Endothelial cell of umbilical vein (primary cell): ENCODE measurements around the gene OPRM1. TPM values are rescaled to one million over a fixed set of nuclear protein-coding genes. Genes with fewer than 3 reads are reported as not detected.

Experiments used
- BruUV-seq: library from RNA; stranded (reverse); fragments of 400-500 nt; replicated peaks from 2 replicates; lab custom pipeline; 2021; lab: Mats Ljungman, UMichigan
- CTCF ChIA-PET: fragments of 300-600, 350-600 bp; sonication (Branson Sonifier 250); formaldehyde crosslinking; loops from one replicate; lab custom pipeline; 2021; ENCODE audit warnings: antibody characterized with exemption, inconsistent platforms; lab: Charles Lee
- POLR2A ChIA-PET: fragments of 300-600, 350-600 bp; sonication (Branson Sonifier 250); formaldehyde crosslinking; loops from one replicate; lab custom pipeline; 2021; ENCODE audit warnings: antibody characterized with exemption, inconsistent platforms; lab: Charles Lee
- DNase-seq: peaks from one replicate; pipeline ENCODE4 v3.0.0-alpha.2; 2011; ENCODE audit warnings: low read depth, low spot score
- FAIRE-seq: peaks from 2 replicates; lab custom pipeline; 2011; peaks lifted over from hg19 to GRCh38; lab: Jason Lieb, UNC
- H2AFZ ChIP-seq: 2 replicates; pipeline ENCODE4 v1.6.0; 2012; ENCODE audit warnings: low read depth, low read length, control low read depth, inconsistent platforms
- H3K27ac ChIP-seq: 2 replicates; pipeline ENCODE4 v1.5.1; 2011; ENCODE audit warnings: low read depth, mild to moderate bottlenecking, control low read depth, low read length, moderate library complexity; ENCODE audit not compliant: insufficient read depth
- H3K27me3 ChIP-seq, 2 experiments: 2 replicates each; pipeline versions ENCODE4 v1.6.0 to v1.6.1; 2011; ENCODE audit warnings: low read length in 2 of 2, mixed read lengths in 1 of 2; ENCODE audit not compliant: control insufficient read depth in 2 of 2, insufficient read depth in 2 of 2
- H3K36me3 ChIP-seq, 2 experiments: 2 replicates in 1 of 2; 3 replicates in 1 of 2; pipeline ENCODE4 v1.5.1; 2011; ENCODE audit warnings: low read length in 2 of 2, mild to moderate bottlenecking in 1 of 2, moderate library complexity in 1 of 2; ENCODE audit not compliant: control insufficient read depth in 2 of 2, insufficient read depth in 2 of 2; ENCODE audit errors: extremely low read depth in 1 of 2
- H3K4me1 ChIP-seq: 3 replicates; pipeline ENCODE4 v1.5.1; 2011; ENCODE audit warnings: mild to moderate bottlenecking, low read length; ENCODE audit not compliant: control insufficient read depth, insufficient read depth; ENCODE audit errors: extremely low read depth
- H3K4me2 ChIP-seq: 2 replicates; pipeline ENCODE4 v1.6.1; 2011; ENCODE audit warnings: low read length, control low read depth, mixed read lengths; ENCODE audit not compliant: insufficient read depth
- H3K4me3 ChIP-seq, 3 experiments: fragments of 200-600 bp in 1 of 3; sonication (generic), shearing (Covaris generic) in 1 of 3; replicated peaks in 1 of 3; 2 replicates each; pipeline ENCODE4 v1.5.1; 2011 to 2016; ENCODE audit warnings: control low read depth in 3 of 3, low read length in 3 of 3, mild to moderate bottlenecking in 2 of 3, inconsistent platforms in 1 of 3, low read depth in 1 of 3, moderate library complexity in 1 of 3; ENCODE audit not compliant: insufficient read depth in 1 of 3
- H3K79me2 ChIP-seq: 2 replicates; pipeline ENCODE4 v1.6.0; 2012; ENCODE audit warnings: low read length, inconsistent platforms; ENCODE audit not compliant: control insufficient read depth, insufficient read depth
- H3K9ac ChIP-seq: replicated peaks from 2 replicates; pipeline ENCODE3; 2011; ENCODE audit warnings: low read length, control low read depth; ENCODE audit not compliant: insufficient read depth; ENCODE audit errors: extremely low read depth
- H3K9me1 ChIP-seq: replicated peaks from 3 replicates; pipeline ENCODE4 v1.6.0; 2011; ENCODE audit warnings: mild to moderate bottlenecking, low read length; ENCODE audit not compliant: control insufficient read depth, insufficient read depth; ENCODE audit errors: extremely low read depth
- H3K9me3 ChIP-seq: replicated peaks from 2 replicates; pipeline ENCODE4 v1.5.1; 2012; ENCODE audit warnings: low read length, inconsistent platforms; ENCODE audit not compliant: control insufficient read depth, insufficient read depth
- H4K20me1 ChIP-seq: replicated peaks from 2 replicates; pipeline ENCODE3; 2011; ENCODE audit warnings: mild to moderate bottlenecking, low read length; ENCODE audit not compliant: control insufficient read depth, insufficient read depth; ENCODE audit errors: extremely low read depth
- FOS ChIP-seq: IDR thresholded peaks from 2 replicates; pipeline ENCODE4 v1.6.1; 2011; ENCODE audit warnings: mild to moderate bottlenecking, low read length, moderate library complexity, borderline replicate concordance; ENCODE audit not compliant: insufficient read depth
- GATA2 ChIP-seq: IDR thresholded peaks from 2 replicates; pipeline ENCODE4 v1.7.0; 2011; ENCODE audit warnings: low read depth, mild to moderate bottlenecking, moderate library complexity, mixed read lengths, low read length; ENCODE audit not compliant: insufficient read length, insufficient read depth
- MYC ChIP-seq: IDR thresholded peaks from one replicate; pipeline ENCODE4 v1.6.1; 2011; ENCODE audit warnings: mild to moderate bottlenecking, low read depth, low read length
- dilution Hi-C: fragments of 300-500 bp; cut with MboI; formaldehyde crosslinking; loops from one replicate; pipeline ENCODE4 v1.15.0; 2019; ENCODE audit warnings: low sequenced_read_pairs; ENCODE audit not compliant: extremely low pct_ligation_motif_present
- intact Hi-C: fragments of 100-400 bp; cut with micrococcal nuclease; formaldehyde crosslinking; loops from one replicate; pipeline ENCODE4 v1.10.0; 2022
- polyA plus RNA-seq, 4 experiments: library from polyadenylated mRNA; depleted of rRNA in 3 of 4; stranded (reverse) in 3 of 4; unstranded in 1 of 4; fragments of >200 nt; gene quantifications; 2 replicates each; pipeline versions ENCODE4 v1.2.1 to v1.2.3, GENCODE V29; 2011 to 2012; ENCODE audit warnings: missing spikeins in 1 of 4
- total RNA-seq: library from RNA; stranded (reverse); gene quantifications from 2 replicates; pipeline ENCODE4 v1.2.3, GENCODE V29; 2021
- TF ChIP-seq, protein P1 (sequence below): IDR thresholded peaks from 2 replicates; pipeline ENCODE4 v1.6.1; 2011; ENCODE audit not compliant: insufficient read depth, insufficient read length

OPRM1 gene
- total and polyA plus RNA-seq, 2 donors (not counting 3 experiments of a cell fraction or from before 2014, with no cell fraction given), result not detected

DNA sequence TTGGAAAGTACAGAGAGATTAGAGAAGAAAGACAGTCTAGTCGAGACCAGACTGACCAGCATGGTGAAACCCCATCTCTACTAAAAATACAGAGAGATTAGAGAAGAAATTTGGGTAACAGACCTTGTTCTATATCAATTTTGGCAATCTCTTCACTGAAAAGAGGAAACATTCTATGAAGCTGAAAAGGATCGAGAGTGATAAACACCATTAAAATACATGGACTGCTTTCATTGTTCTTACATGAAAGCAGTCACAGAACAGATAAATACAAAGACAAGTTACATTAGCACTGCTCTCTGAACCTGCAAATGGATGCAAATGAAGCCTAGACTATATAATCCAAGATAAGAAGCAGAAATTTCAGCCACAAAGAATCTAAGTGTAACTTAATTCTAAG lies 8.4 kb upstream of the OPRM1 start:
- POLR2A ChIA-PET, result no interaction called here
- TF ChIP-seq MYC (no peak), GATA2 (no peak), FOS (no peak)
- TF ChIP-seq, protein P1, sequence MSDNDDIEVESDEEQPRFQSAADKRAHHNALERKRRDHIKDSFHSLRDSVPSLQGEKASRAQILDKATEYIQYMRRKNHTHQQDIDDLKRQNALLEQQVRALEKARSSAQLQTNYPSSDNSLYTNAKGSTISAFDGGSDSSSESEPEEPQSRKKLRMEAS, result no peak
- Histone ChIP-seq H3K4me2 (no peak overlapping the region), H3K36me3 (no peaks in the 10 kb centered on the region), H3K9ac (no peak overlapping the region), H2AFZ (no peak overlapping the region), H3K27ac (no peak overlapping the region), H3K9me1 (no peaks in the 10 kb centered on the region), H3K79me2 (no peaks in the 10 kb centered on the region), H3K4me1 (no peaks in the 10 kb centered on the region), H4K20me1 (no peaks in the 10 kb centered on the region), H3K9me3 (no peaks in the 10 kb centered on the region), H3K27me3 (no peaks in the 10 kb centered on the region), H3K4me3 (no peak overlapping the region)
- dilution Hi-C loops, result no loop called here
- no TSS peak for BruUV-seq
- intact Hi-C loops, result no loop called here
- CTCF ChIA-PET, result no interaction called here
- FAIRE-seq, result no peak
- no peak for DNase-seq

DNA sequence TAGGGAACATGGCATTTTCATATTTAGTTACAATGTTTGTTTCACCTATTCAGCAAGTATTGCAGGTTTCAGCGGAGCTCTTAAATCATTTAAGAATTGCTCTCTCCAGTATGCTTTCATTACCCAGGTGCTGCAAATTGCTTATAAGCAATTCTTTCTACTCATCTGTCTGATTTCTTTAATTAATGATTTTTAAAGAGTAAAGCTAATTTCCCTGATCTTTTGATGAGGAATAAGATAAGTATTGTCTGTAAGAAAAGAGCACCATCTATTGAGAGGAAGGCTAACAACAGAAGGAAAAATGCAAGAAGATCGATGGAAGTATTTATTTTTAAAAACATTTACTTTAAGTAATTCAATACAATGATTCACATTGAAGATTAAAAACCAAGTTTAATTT lies 2.0 kb downstream of the OPRM1 start:
- intact Hi-C loops, result no loop called here
- no peak overlapping the region for H3K9ac ChIP-seq
- H3K4me1 ChIP-seq, result no peaks in the 10 kb centered on the region
- H3K9me3 ChIP-seq, result peaks cover 4% of the 10 kb centered on the region
- no peaks in the 10 kb centered on the region for H4K20me1 ChIP-seq
- H3K4me3 ChIP-seq, result no peak overlapping the region
- H3K27ac ChIP-seq, result no peak overlapping the region
- ChIA-PET CTCF (no interaction called here), POLR2A (no interaction called here)
- TF ChIP-seq MYC, result no peak
- H3K9me1 ChIP-seq, result no peaks in the 10 kb centered on the region
- no peak overlapping the region for H2AFZ ChIP-seq
- no peak overlapping the region for H3K4me2 ChIP-seq
- no peaks in the 10 kb centered on the region for H3K36me3 ChIP-seq
- DNase-seq (no peak), FAIRE-seq (no peak)
- dilution Hi-C loops, result no loop called here
- no peaks in the 10 kb centered on the region for H3K79me2 ChIP-seq
- no peaks in the 10 kb centered on the region for H3K27me3 ChIP-seq
- no TSS peak for BruUV-seq
